ENCODE measurements around the gene APBA2.

APBA2 gene

GRCh38 chr15:29003191-29003839, 117.5 kb downstream of the APBA2 start:
- DNase-seq = no peak
- Histone ChIP-seq H3K9me3 (replicated peaks; ENCODE audit: insufficient read depth, low read length) (no peaks in the 10 kb centered on the region), H3K79me2 (ENCODE audit: low read length) (no peaks in the 10 kb centered on the region), H3K27me3 (replicated peaks; ENCODE audit: insufficient read depth, low read length) (no peaks in the 10 kb centered on the region), H3K27ac (ENCODE audit: low read length) (no peak overlapping the region), H3K36me3 (replicated peaks; ENCODE audit: insufficient read depth, low read length) (no peaks in the 10 kb centered on the region), H4K20me1 (ENCODE audit: insufficient read depth, low read length) (no peaks in the 10 kb centered on the region), H3K9me2 (replicated peaks; ENCODE audit: insufficient read depth, low read length) (no peaks in the 10 kb centered on the region), H3K4me2 (ENCODE audit: low read depth, low read length) (no peak overlapping the region), H3F3A (ENCODE audit: insufficient read depth, low read length) (no peaks in the 10 kb centered on the region), H3K4me1 (ENCODE audit: low read length) (no peaks in the 10 kb centered on the region), H3K4me3 (ENCODE audit: low read length) (no peak overlapping the region), H3K9ac (ENCODE audit: low read length) (no peak overlapping the region), H2AFZ (ENCODE audit: low read length) (no peak overlapping the region)
- TF ChIP-seq EZH2phosphoT487 (IDR thresholded peaks at IDR 0.05; ENCODE audit: low read length) = no peak

- no peaks in the 10 kb centered on the region for H3K9me3 ChIP-seq (replicated peaks; ENCODE audit: insufficient read depth, low read length)
- no peaks in the 10 kb centered on the region for H3F3A ChIP-seq (ENCODE audit: insufficient read depth, low read length)
- no peak overlapping the region for H3K4me3 ChIP-seq (ENCODE audit: low read length)
- no peak overlapping the region for H3K9ac ChIP-seq (ENCODE audit: low read length)
- no peaks in the 10 kb centered on the region for H3K79me2 ChIP-seq (ENCODE audit: low read length)
- TF ChIP-seq EZH2phosphoT487 (IDR thresholded peaks at IDR 0.05; ENCODE audit: low read length) (no peak), CTCF (IDR thresholded peaks at IDR 0.05; ENCODE audit: low read length) (no peak), EZH2 (optimal IDR thresholded peaks at IDR 0.05; ENCODE audit: low read depth, low read length) (no peak)
- H2AFZ ChIP-seq (ENCODE audit: low read length) = no peak overlapping the region
- no peaks in the 10 kb centered on the region for H4K20me1 ChIP-seq (ENCODE audit: insufficient read depth, low read length)
- H3K4me1 ChIP-seq (ENCODE audit: low read length) = no peaks in the 10 kb centered on the region
- no peaks in the 10 kb centered on the region for H3K36me3 ChIP-seq (replicated peaks; ENCODE audit: insufficient read depth, low read length)
- no peak for DNase-seq
- no peaks in the 10 kb centered on the region for H3K9me2 ChIP-seq (replicated peaks; ENCODE audit: insufficient read depth, low read length)
- H3K27ac ChIP-seq (ENCODE audit: low read length) = no peak overlapping the region
- H3K4me2 ChIP-seq (ENCODE audit: low read depth, low read length) = no peak overlapping the region
- no peaks in the 10 kb centered on the region for H3K27me3 ChIP-seq (replicated peaks; ENCODE audit: insufficient read depth, low read length)
These were observed 118.1 kb downstream of the APBA2 start for GRCh38 chr15:29003840-29004233.

- Histone ChIP-seq H4K20me1 (ENCODE audit: insufficient read depth, low read length) (no peaks in the 10 kb centered on the region), H3K9ac (ENCODE audit: low read length) (no peak overlapping the region), H3K36me3 (replicated peaks; ENCODE audit: insufficient read depth, low read length) (no peaks in the 10 kb centered on the region), H2AFZ (ENCODE audit: low read length) (no peak overlapping the region), H3K27ac (ENCODE audit: low read length) (no peak overlapping the region), H3K9me3 (replicated peaks; ENCODE audit: insufficient read depth, low read length) (no peaks in the 10 kb centered on the region), H3K4me1 (ENCODE audit: low read length) (no peaks in the 10 kb centered on the region), H3K27me3 (replicated peaks; ENCODE audit: insufficient read depth, low read length) (no peaks in the 10 kb centered on the region), H3F3A (ENCODE audit: insufficient read depth, low read length) (no peaks in the 10 kb centered on the region), H3K9me2 (replicated peaks; ENCODE audit: insufficient read depth, low read length) (no peaks in the 10 kb centered on the region), H3K79me2 (ENCODE audit: low read length) (no peaks in the 10 kb centered on the region), H3K4me2 (ENCODE audit: low read depth, low read length) (no peak overlapping the region), H3K4me3 (ENCODE audit: low read length) (no peak overlapping the region)
- TF ChIP-seq CTCF (IDR thresholded peaks at IDR 0.05; ENCODE audit: low read length) (no peak), EZH2phosphoT487 (IDR thresholded peaks at IDR 0.05; ENCODE audit: low read length) (no peak), EZH2 (optimal IDR thresholded peaks at IDR 0.05; ENCODE audit: low read depth, low read length) (no peak)
- DNase-seq = no peak
These were observed 120.2 kb downstream of the APBA2 start for GRCh38 chr15:29005931-29006330.

GRCh38 chr15:29008846-29009245, 123.1 kb downstream of the APBA2 start:
- Histone ChIP-seq H3K79me2 (ENCODE audit: low read length) (no peaks in the 10 kb centered on the region), H3K4me1 (ENCODE audit: low read length) (no peaks in the 10 kb centered on the region), H3K9me2 (replicated peaks; ENCODE audit: insufficient read depth, low read length) (no peaks in the 10 kb centered on the region), H3K27ac (ENCODE audit: low read length) (no peak overlapping the region), H4K20me1 (ENCODE audit: insufficient read depth, low read length) (no peaks in the 10 kb centered on the region), H3K4me3 (ENCODE audit: low read length) (no peak overlapping the region), H3F3A (ENCODE audit: insufficient read depth, low read length) (no peaks in the 10 kb centered on the region), H3K4me2 (ENCODE audit: low read depth, low read length) (no peak overlapping the region), H3K27me3 (replicated peaks; ENCODE audit: insufficient read depth, low read length) (no peaks in the 10 kb centered on the region), H2AFZ (ENCODE audit: low read length) (no peak overlapping the region), H3K36me3 (replicated peaks; ENCODE audit: insufficient read depth, low read length) (no peaks in the 10 kb centered on the region), H3K9ac (ENCODE audit: low read length) (no peak overlapping the region), H3K9me3 (replicated peaks; ENCODE audit: insufficient read depth, low read length) (no peaks in the 10 kb centered on the region)
- DNase-seq = no peak
- TF ChIP-seq EZH2phosphoT487 (IDR thresholded peaks at IDR 0.05; ENCODE audit: low read length) (no peak), CTCF (IDR thresholded peaks at IDR 0.05; ENCODE audit: low read length) (no peak), EZH2 (optimal IDR thresholded peaks at IDR 0.05; ENCODE audit: low read depth, low read length) (no peak)

Measured in MM.1S (cell line).